ENCODE results near the gene LEMD2.

DNA sequence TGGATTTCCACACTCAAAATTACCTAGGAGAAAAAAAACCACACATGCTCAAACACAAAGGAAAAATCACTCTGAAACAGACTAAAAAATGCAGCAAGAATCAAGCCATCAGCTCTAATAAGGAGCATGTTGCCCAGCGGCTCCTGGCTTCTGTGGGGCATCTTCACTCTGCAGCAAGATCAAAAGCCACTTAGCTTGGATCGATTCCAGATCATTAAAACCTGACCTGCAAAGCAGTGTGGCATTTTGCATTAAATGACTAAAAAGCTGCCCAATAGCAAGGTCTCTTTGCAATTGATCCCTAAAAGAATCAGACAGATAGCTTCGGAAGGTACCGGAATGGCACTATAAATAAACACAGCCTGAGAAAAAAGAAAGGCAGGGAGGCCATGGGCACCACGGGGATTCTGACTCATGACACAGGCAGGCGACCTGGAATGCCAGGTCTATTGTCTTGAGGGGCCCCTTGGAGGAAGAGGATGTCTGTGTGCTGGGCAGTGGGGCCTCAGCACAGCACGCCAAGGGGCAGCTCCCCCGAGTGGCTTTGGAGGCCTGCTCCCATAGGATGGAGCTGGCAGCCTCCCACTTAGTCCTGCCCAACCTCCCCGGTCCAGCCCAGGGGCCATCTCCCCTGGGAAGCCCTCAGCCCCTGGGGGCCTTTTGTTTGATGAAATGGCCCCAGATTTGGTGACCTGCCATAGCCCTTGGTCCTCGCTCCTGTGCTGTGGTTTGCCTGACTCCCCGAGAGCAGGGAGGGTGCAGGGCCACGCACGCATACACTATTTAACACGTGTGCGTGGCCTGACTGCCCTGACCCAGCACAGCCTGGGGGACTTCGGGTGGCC, 7.6 kb downstream of the LEMD2 start:
- no peak for TF ChIP-seq RCOR1 (IDR thresholded peaks at IDR 0.05; ENCODE audit: insufficient replicate concordance, low read length)
- TF ChIP-seq, protein P1, sequence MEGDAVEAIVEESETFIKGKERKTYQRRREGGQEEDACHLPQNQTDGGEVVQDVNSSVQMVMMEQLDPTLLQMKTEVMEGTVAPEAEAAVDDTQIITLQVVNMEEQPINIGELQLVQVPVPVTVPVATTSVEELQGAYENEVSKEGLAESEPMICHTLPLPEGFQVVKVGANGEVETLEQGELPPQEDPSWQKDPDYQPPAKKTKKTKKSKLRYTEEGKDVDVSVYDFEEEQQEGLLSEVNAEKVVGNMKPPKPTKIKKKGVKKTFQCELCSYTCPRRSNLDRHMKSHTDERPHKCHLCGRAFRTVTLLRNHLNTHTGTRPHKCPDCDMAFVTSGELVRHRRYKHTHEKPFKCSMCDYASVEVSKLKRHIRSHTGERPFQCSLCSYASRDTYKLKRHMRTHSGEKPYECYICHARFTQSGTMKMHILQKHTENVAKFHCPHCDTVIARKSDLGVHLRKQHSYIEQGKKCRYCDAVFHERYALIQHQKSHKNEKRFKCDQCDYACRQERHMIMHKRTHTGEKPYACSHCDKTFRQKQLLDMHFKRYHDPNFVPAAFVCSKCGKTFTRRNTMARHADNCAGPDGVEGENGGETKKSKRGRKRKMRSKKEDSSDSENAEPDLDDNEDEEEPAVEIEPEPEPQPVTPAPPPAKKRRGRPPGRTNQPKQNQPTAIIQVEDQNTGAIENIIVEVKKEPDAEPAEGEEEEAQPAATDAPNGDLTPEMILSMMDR (conservative IDR thresholded peaks at IDR 0.05; ENCODE audit: low read depth, low read length), result no peak
- no peak for TF ChIP-seq POLR2A (IDR thresholded peaks at IDR 0.05; ENCODE audit: low read depth, low read length)
- TF ChIP-seq RAD21 (IDR thresholded peaks at IDR 0.05; ENCODE audit: low read length), result no peak
- TF ChIP-seq RFX5 (IDR thresholded peaks at IDR 0.05; ENCODE audit: low read depth, low read length), result no peak
